K562 (cell line): ENCODE results near the gene NUDT6. TPM values are rescaled to one million over a fixed set of nuclear protein-coding genes. Genes with fewer than 3 reads are reported as not detected.

Experiments used
- ATAC-seq: fragments of 200-7000 bp; cut with Tn5 transposase; 3 replicates; pipeline ENCODE4 v1.9.1; 2020; ENCODE audit warnings: moderate library complexity
- BruUV-seq: library from RNA; stranded (reverse); fragments of 400-500 nt; replicated peaks from 2 replicates; lab custom pipeline; 2021; lab: Mats Ljungman, UMichigan
- CTCF ChIA-PET: fragments of 300-600 bp; formaldehyde crosslinking; extraction: SDS; loops from one replicate; lab custom pipeline; 2021; ENCODE audit warnings: low intra/inter-chr PET ratio; lab: Yijun Ruan, JAX
- POLR2A ChIA-PET: fragments of 300-600, 350-650 bp; sonication (Branson Sonifier 250); formaldehyde crosslinking; extraction: SDS; loops from one replicate; lab custom pipeline; 2021; ENCODE audit warnings: antibody characterized with exemption, inconsistent platforms; lab: Yijun Ruan, JAX
- DNase-seq, 4 experiments: peaks; one replicate each; pipeline versions ENCODE4 v3.0.0 to v3.0.0-alpha.2; 2011 to 2018; ENCODE audit warnings: low spot score in 3 of 4, mixed read lengths in 3 of 4; ENCODE audit errors: extremely low read depth in 1 of 4
- FAIRE-seq: peaks from 2 replicates; lab custom pipeline; 2011; peaks lifted over from hg19 to GRCh38; lab: Jason Lieb, UNC
- H2AFZ ChIP-seq: 2 replicates; pipeline ENCODE4 v1.6.0; 2011; ENCODE audit warnings: low read depth, low read length, control low read depth, inconsistent platforms
- H3K27ac ChIP-seq: fragments of 200-600 bp; 3 replicates; pipeline ENCODE4 v1.8.0; 2011; ENCODE audit warnings: low read depth, mild to moderate bottlenecking, control low read depth, inconsistent platforms, low read length, moderate library complexity, mixed read lengths; ENCODE audit errors: extremely low read depth
- H3K27me3 ChIP-seq, 2 experiments: fragments of 300-600 bp in 1 of 2; 2 replicates in 1 of 2; 3 replicates in 1 of 2; pipeline versions ENCODE4 v1.6.0 to v1.8.0; 2011; ENCODE audit warnings: inconsistent platforms in 2 of 2, low read length in 2 of 2, mild to moderate bottlenecking in 1 of 2, mixed read lengths in 1 of 2, moderate library complexity in 1 of 2; ENCODE audit not compliant: control insufficient read depth in 2 of 2, insufficient read depth in 2 of 2
- H3K36me3 ChIP-seq: fragments of 300-600 bp; 3 replicates; pipeline ENCODE4 v1.8.0; 2011; ENCODE audit warnings: mild to moderate bottlenecking, low read length, inconsistent platforms; ENCODE audit not compliant: control insufficient read depth, insufficient read depth
- H3K4me1 ChIP-seq, 2 experiments: fragments of 200-600 bp in 1 of 2; replicated peaks in 1 of 2; 2 replicates in 1 of 2; 3 replicates in 1 of 2; pipeline versions ENCODE4 v1.5.1 to v1.8.0; 2011; ENCODE audit warnings: inconsistent platforms in 2 of 2, low read length in 2 of 2, mild to moderate bottlenecking in 1 of 2, mixed read lengths in 1 of 2, moderate library complexity in 1 of 2; ENCODE audit not compliant: control insufficient read depth in 2 of 2, insufficient read depth in 2 of 2
- H3K4me2 ChIP-seq: 2 replicates; pipeline ENCODE4 v1.6.1; 2011; ENCODE audit warnings: low read length, control low read depth, inconsistent platforms, mixed read lengths; ENCODE audit not compliant: insufficient read depth
- H3K4me3 ChIP-seq: fragments of 200-600 bp; sonication (generic), shearing (Covaris generic); 2 replicates; pipeline ENCODE4 v1.5.1; 2016; ENCODE audit warnings: control low read depth, inconsistent platforms
- H3K79me2 ChIP-seq: fragments of 200-600 bp; 3 replicates; pipeline ENCODE4 v1.8.0; 2011; ENCODE audit warnings: low read length, inconsistent platforms; ENCODE audit not compliant: control insufficient read depth, insufficient read depth
- H3K9ac ChIP-seq, 2 experiments: 2 replicates each; pipeline versions ENCODE4 v1.6.0 to v1.6.1; 2011; ENCODE audit warnings: low read depth in 2 of 2, low read length in 2 of 2, control low read depth in 1 of 2, inconsistent platforms in 1 of 2, mild to moderate bottlenecking in 1 of 2, mixed read lengths in 1 of 2; ENCODE audit not compliant: insufficient read depth in 1 of 2
- H3K9me1 ChIP-seq: one replicate; pipeline ENCODE4 v1.6.0; 2011; ENCODE audit warnings: inconsistent platforms, mild to moderate bottlenecking, low read length, moderate library complexity; ENCODE audit not compliant: control insufficient read depth, insufficient read depth
- H3K9me3 ChIP-seq: replicated peaks from 2 replicates; pipeline ENCODE4 v1.5.1; 2011; ENCODE audit warnings: low read depth, low read length, inconsistent platforms; ENCODE audit not compliant: control insufficient read depth, insufficient read depth
- H4K20me1 ChIP-seq: replicated peaks from 2 replicates; pipeline ENCODE4 v1.6.1; 2011; ENCODE audit warnings: low read length, inconsistent platforms, mixed read lengths; ENCODE audit not compliant: control insufficient read depth, insufficient read depth
- ELF1 ChIP-seq: fragments of 200-800 bp; sonication (Bioruptor generic); IDR thresholded peaks from 2 replicates; pipeline ENCODE4 v1.6.1; 2016; ENCODE audit warnings: missing genetic modification characterization, missing compliant biosample characterization
- GTF2E2 ChIP-seq: fragments of 200-800 bp; sonication (Bioruptor generic); IDR thresholded peaks from 2 replicates; pipeline ENCODE4 v1.6.1; 2016; ENCODE audit warnings: missing genetic modification characterization, missing compliant biosample characterization
- HSF4 ChIP-seq: fragments of 250-450 bp; sonication (Bioruptor Pico); IDR thresholded peaks from 2 replicates; pipeline ENCODE4 v2.1.2; 2022; ENCODE audit warnings: mild to moderate bottlenecking, moderate library complexity, borderline replicate concordance
- LEF1 ChIP-seq: fragments of 450-650 bp; IDR thresholded peaks from 2 replicates; pipeline ENCODE4 v1.6.1; 2016; ENCODE audit warnings: mild to moderate bottlenecking
- MNT ChIP-seq, 2 experiments: fragments of 450-650 bp; conservative IDR thresholded peaks; 2 replicates each; pipeline ENCODE4 v1.6.1; 2017; ENCODE audit warnings: mild to moderate bottlenecking in 2 of 2, moderate library complexity in 2 of 2
- NR4A1 ChIP-seq, 2 experiments: fragments of 250-450 bp in 1 of 2; fragments of 450-650 bp in 1 of 2; sonication (Bioruptor Pico) in 1 of 2; IDR thresholded peaks; 2 replicates each; pipeline versions ENCODE4 v1.4.0 to v1.6.1; 2016 to 2020; ENCODE audit warnings: mild to moderate bottlenecking in 2 of 2, missing compliant biosample characterization in 1 of 2, missing genetic modification characterization in 1 of 2, moderate library complexity in 1 of 2
- PCBP2 ChIP-seq: fragments of 200-400 bp; formaldehyde crosslinking; IDR thresholded peaks from 2 replicates; pipeline ENCODE4 v1.6.1; 2018; ENCODE audit warnings: low read length, low read depth, mild to moderate bottlenecking, moderate library complexity; ENCODE audit not compliant: poor library complexity, severe bottlenecking
- RREB1 ChIP-seq: fragments of 250-450 bp; sonication (Bioruptor Pico); IDR thresholded peaks from 2 replicates; pipeline ENCODE4 v1.4.0; 2020
- SMAD1 ChIP-seq: fragments of 150-350 bp; IDR thresholded peaks from 2 replicates; pipeline ENCODE4 v1.6.1; 2014; ENCODE audit warnings: low read length, low read depth; ENCODE audit not compliant: partially characterized antibody
- ZNF274 ChIP-seq: IDR thresholded peaks from 2 replicates; pipeline ENCODE4 v1.6.1; 2011; ENCODE audit warnings: low read depth, mild to moderate bottlenecking, low read length, moderate library complexity, borderline replicate concordance
- ZNF589 ChIP-seq: fragments of 200-800 bp; sonication (Bioruptor generic); IDR thresholded peaks from 2 replicates; pipeline ENCODE4 v1.6.1; 2016; ENCODE audit warnings: low read depth, missing genetic modification characterization, missing compliant biosample characterization
- WGBS: fragments of 100-300 bp; shearing (Covaris generic); methylation state at CpG from one replicate; pipeline ENCODE4 v1.1.6; 2016; ENCODE audit warnings: low coverage, mixed read lengths; ENCODE audit not compliant: insufficient coverage; ENCODE audit errors: missing lambda C conversion rate; 5-methylcytosine and 5-hydroxymethylcytosine counted together
- in situ Hi-C: fragments of 300-500 bp; cut with MboI; formaldehyde crosslinking; loops from 4 replicates; pipeline ENCODE4 v1.15.0; 2018; ENCODE audit warnings: inconsistent platforms, mixed read lengths
- intact Hi-C: fragments of 100-400 bp; cut with micrococcal nuclease; formaldehyde crosslinking; loops from 2 replicates; pipeline ENCODE4 v1.14.2; 2022
- polyA plus RNA-seq, 8 experiments: library from polyadenylated mRNA; depleted of rRNA in 4 of 8; stranded (reverse) in 5 of 8; unstranded in 3 of 8; fragments of >200 nt; fragmentation: Nextera tagmentation in 2 of 8; fragmentation: Illumina TruSeq in 1 of 8; extraction: Ambion mirVana in 2 of 8; extraction: Trizol in 1 of 8; gene quantifications; 2 replicates each; pipeline versions ENCODE4 v1.2.1 to v1.2.3, GENCODE V29; 2011 to 2014; ENCODE audit warnings: inconsistent platforms in 1 of 8, missing spikeins in 1 of 8
- total RNA-seq, 7 experiments: library from RNA; depleted of rRNA in 6 of 7; stranded (reverse); fragments of >200 nt in 6 of 7; fragmentation: Illumina TruSeq in 2 of 7; extraction: Trizol in 2 of 7; gene quantifications; 2 replicates each; pipeline versions ENCODE4 v1.2.1 to v1.2.3, GENCODE V29; 2011 to 2021; ENCODE audit warnings: low replicate concordance in 1 of 7

Gene NUDT6
- total and polyA plus RNA-seq, 9 of the 15 experiments (the other 6 are each of a cell fraction or from before 2014, with no cell fraction given), result 9.4 to 18.1 (median 13.4) TPM

- no peaks in the 10 kb centered on the region for H3K27me3 ChIP-seq
- POLR2A ChIA-PET, result no interaction called here
- TF ChIP-seq ELF1 (tag) (no peak), MNT (conservative IDR thresholded peaks at IDR 0.05) (no peak), NR4A1 (CRISPR knock-in tag; IDR thresholded peaks at IDR 0.05) (no peak), NR4A1 (tag; IDR thresholded peaks at IDR 0.05) (peak; percentile 75), SMAD1 (no peak), LEF1 (no peak), ZNF589 (no peak), PCBP2 (no peak), RREB1 (CRISPR knock-in tag) (no peak), GTF2E2 (tag) (no peak), ZNF274 (no peak), HSF4 (no peak)
Measured at GRCh38 chr4:122906859-122907305, 15.5 kb downstream of the NUDT6 start.

More at GRCh38 chr4:122906859-122907305, 15.5 kb downstream of the NUDT6 start:
- BruUV-seq, result no TSS peak
- Histone ChIP-seq H3K4me3 (no peak overlapping the region), H2AFZ (no peak overlapping the region), H3K4me1 (peaks cover 0 to 5% of the 10 kb centered on the region in 2 experiments; a peak in 2 of 5 replicates), H3K9ac (no peak overlapping the region), H3K9me1 (no peaks in the 10 kb centered on the region), H3K9me3 (no peaks in the 10 kb centered on the region), H3K27ac (peak overlapping the region; percentile 58; the same call in 2 of the 3 replicates), H3K36me3 (peaks cover 9% of the 10 kb centered on the region; the same call in 2 of the 3 replicates), H4K20me1 (no peaks in the 10 kb centered on the region), H3K79me2 (no peaks in the 10 kb centered on the region), H3K4me2 (no peak overlapping the region; the same call in 1 of the 2 replicates)
- FAIRE-seq (peak; percentile 82), ATAC-seq (peak; percentile 89), DNase-seq (peak in 2 of 4 experiments; percentile 16 to 82)
- intact Hi-C loops, result no loop called here
- in situ Hi-C loops, result loop anchor here (25.0 kb wide), 1 partner anchor 1045 kb away; the partner anchor contains the start of gene BBS7
- CTCF ChIA-PET, result no interaction called here
- 66% methylated on average over 7 of the region's 7 CpGs for WGBS
